GM13976 (cell line): ENCODE data around the gene DES.

Experiments used
- DNase-seq: peaks from one replicate; pipeline ENCODE4 v3.0.0; 2012; ENCODE audit warnings: low spot score
- in situ Hi-C: fragments of 300-500 bp; cut with MboI; formaldehyde crosslinking; loops from one replicate; pipeline ENCODE4 v1.12.0; 2022; ENCODE audit warnings: low sequenced_read_pairs, mixed read lengths, inconsistent platforms; ENCODE audit not compliant: unreplicated experiment
- TF ChIP-seq, protein P1 (sequence below): IDR thresholded peaks from 2 replicates; pipeline ENCODE4 v1.5.1; 2012; ENCODE audit warnings: borderline replicate concordance, mild to moderate bottlenecking; ENCODE audit not compliant: insufficient read depth; ENCODE audit errors: extremely low read depth, missing control alignments, control extremely low read depth

DES gene

GRCh38 chr2:219409619-219410018, 8.6 kb upstream of the DES start:
- no peak for DNase-seq
- in situ Hi-C loops: no loop called here
- TF ChIP-seq, protein P1, sequence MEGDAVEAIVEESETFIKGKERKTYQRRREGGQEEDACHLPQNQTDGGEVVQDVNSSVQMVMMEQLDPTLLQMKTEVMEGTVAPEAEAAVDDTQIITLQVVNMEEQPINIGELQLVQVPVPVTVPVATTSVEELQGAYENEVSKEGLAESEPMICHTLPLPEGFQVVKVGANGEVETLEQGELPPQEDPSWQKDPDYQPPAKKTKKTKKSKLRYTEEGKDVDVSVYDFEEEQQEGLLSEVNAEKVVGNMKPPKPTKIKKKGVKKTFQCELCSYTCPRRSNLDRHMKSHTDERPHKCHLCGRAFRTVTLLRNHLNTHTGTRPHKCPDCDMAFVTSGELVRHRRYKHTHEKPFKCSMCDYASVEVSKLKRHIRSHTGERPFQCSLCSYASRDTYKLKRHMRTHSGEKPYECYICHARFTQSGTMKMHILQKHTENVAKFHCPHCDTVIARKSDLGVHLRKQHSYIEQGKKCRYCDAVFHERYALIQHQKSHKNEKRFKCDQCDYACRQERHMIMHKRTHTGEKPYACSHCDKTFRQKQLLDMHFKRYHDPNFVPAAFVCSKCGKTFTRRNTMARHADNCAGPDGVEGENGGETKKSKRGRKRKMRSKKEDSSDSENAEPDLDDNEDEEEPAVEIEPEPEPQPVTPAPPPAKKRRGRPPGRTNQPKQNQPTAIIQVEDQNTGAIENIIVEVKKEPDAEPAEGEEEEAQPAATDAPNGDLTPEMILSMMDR: no peak

- TF ChIP-seq, protein P1: no peak
- in situ Hi-C loops: no loop called here
- DNase-seq: no peak
These were observed 7.8 kb upstream of the DES start for GRCh38 chr2:219410390-219410789.

- TF ChIP-seq, protein P1: no peak
- DNase-seq: no peak
- in situ Hi-C loops: no loop called here
These were observed 3.3 kb upstream of the DES start for GRCh38 chr2:219414857-219415256.

GRCh38 chr2:219415580-219416234, 2.5 kb upstream of the DES start:
- TF ChIP-seq, protein P1: no peak
- no peak for DNase-seq
- in situ Hi-C loops: no loop called here

DNA sequence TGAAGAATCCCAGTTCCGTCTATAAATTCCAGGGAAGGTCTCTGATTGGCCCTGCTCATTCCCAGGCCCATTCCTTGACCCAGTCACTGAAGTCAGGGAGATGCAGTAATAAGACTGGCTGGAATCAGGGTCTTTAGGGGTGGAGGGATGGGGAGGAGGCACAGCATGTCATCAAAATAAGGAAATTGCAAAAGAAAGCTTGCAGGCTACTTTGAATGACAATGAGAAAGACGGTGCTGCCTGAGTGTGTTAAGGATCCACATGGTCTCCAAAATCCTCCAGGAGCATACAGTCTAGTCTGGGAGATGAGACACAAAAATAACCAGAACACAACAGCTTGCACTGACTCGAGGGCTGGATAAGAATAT, 2.0 kb upstream of the DES start:
- TF ChIP-seq, protein P1: no peak
- no peak for DNase-seq
- in situ Hi-C loops: no loop called here

DNA sequence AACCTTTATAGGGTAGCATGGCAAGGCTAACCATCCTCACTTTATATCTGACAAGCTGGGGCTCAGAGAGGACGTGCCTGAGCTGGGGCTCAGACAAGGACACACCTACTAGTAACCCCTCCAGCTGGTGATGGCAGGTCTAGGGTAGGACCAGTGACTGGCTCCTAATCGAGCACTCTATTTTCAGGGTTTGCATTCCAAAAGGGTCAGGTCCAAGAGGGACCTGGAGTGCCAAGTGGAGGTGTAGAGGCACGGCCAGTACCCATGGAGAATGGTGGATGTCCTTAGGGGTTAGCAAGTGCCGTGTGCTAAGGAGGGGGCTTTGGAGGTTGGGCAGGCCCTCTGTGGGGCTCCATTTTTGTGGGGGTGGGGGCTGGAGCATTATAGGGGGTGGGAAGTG, 1.2 kb upstream of the DES start:
- in situ Hi-C loops: no loop called here
- TF ChIP-seq, protein P1: no peak
- no peak for DNase-seq

- in situ Hi-C loops: no loop called here
- no peak for DNase-seq
- TF ChIP-seq, protein P1: no peak
These were observed 803 bp upstream of the DES start for GRCh38 chr2:219417374-219417773.
